Measurements from ENCODE around the gene MIX23.

- TF ChIP-seq CTCF (tag by site-specific recombination; IDR thresholded peaks at IDR 0.05), result no peak
- no peak for TF ChIP-seq MYNN (tag by site-specific recombination; IDR thresholded peaks at IDR 0.05; ENCODE audit: borderline replicate concordance)
- TF ChIP-seq ZNF184 (tag by site-specific recombination; IDR thresholded peaks at IDR 0.05), result no peak
- TF ChIP-seq ZBTB1 (tag by site-specific recombination; IDR thresholded peaks at IDR 0.05), result no peak
- no peak for TF ChIP-seq ZSCAN4 (tag by site-specific recombination; IDR thresholded peaks at IDR 0.05)
- TF ChIP-seq BCL11A (tag by site-specific recombination; IDR thresholded peaks at IDR 0.05; ENCODE audit: low read depth), result no peak
- no peak for TF ChIP-seq PBX3 (CRISPR knock-in tag; IDR thresholded peaks at IDR 0.05)
- TF ChIP-seq SP2 (tag by site-specific recombination; IDR thresholded peaks at IDR 0.05), result no peak
- no peak for TF ChIP-seq ATF2 (tag by site-specific recombination; IDR thresholded peaks at IDR 0.05; ENCODE audit: low read depth)
- no peak for TF ChIP-seq ZNF768 (tag by site-specific recombination; IDR thresholded peaks at IDR 0.05)
- no peak for TF ChIP-seq ZNF426 (tag by site-specific recombination; IDR thresholded peaks at IDR 0.05)
Observed at GRCh38 chr3:122353893-122354401, 29.1 kb downstream of the MIX23 start.
